HCT116 (cell line): ENCODE measurements around the gene AOPEP. TPM values are rescaled to one million over a fixed set of nuclear protein-coding genes. Genes with fewer than 3 reads are reported as not detected.
A peak's percentile ranks its signal among the peaks of the same experiment; 100 is the strongest.

ENCODE experiments used
- ATAC-seq: fragments of 200-7000 bp; cut with Tn5 transposase; 2 replicates; pipeline ENCODE4 v1.9.1; 2020; ENCODE audit warnings: mild to moderate bottlenecking, moderate library complexity
- BruUV-seq: library from RNA; stranded (reverse); fragments of 400-500 nt; replicated peaks from 2 replicates; lab custom pipeline; 2021; lab: Mats Ljungman, UMichigan
- CTCF ChIA-PET: fragments of 300-600 bp; sonication (Branson Sonifier 250); formaldehyde crosslinking; loops from one replicate; lab custom pipeline; 2021; ENCODE audit warnings: antibody characterized with exemption; lab: Charles Lee
- POLR2A ChIA-PET: fragments of 300-600, 350-600 bp; sonication (Branson Sonifier 250); formaldehyde crosslinking; loops from one replicate; lab custom pipeline; 2021; ENCODE audit warnings: antibody characterized with exemption; lab: Charles Lee
- RAD21 ChIA-PET, 2 experiments: fragments of 300-600 bp; sonication (Branson Sonifier 250); formaldehyde crosslinking; loops; one replicate each; lab custom pipeline; 2023; ENCODE audit warnings: low total read pairs in 2 of 2; ENCODE audit not compliant: uncharacterized antibody in 2 of 2, unreplicated experiment in 2 of 2, low non-redundant PET in 1 of 2; lab: Charles Lee
- DNase-seq: peaks from one replicate; pipeline ENCODE4 v3.0.0-alpha.2; 2010; ENCODE audit warnings: low read depth, low spot score
- H2AFZ ChIP-seq: fragments of 200-600 bp; shearing (Covaris generic), sonication (generic); 2 replicates; pipeline ENCODE4 v1.6.1; 2017; ENCODE audit warnings: low read depth, mixed run types, mixed read lengths, antibody characterized with exemption, low read length; ENCODE audit not compliant: poor library complexity, severe bottlenecking
- H3K27ac ChIP-seq: 2 replicates; pipeline ENCODE4 v1.5.1; 2012; ENCODE audit warnings: low read depth, low read length
- H3K27me3 ChIP-seq: fragments of 200-600 bp; sonication (generic); 2 replicates; pipeline ENCODE4 v1.6.1; 2016; ENCODE audit warnings: mixed run types, low read length, mixed read lengths; ENCODE audit not compliant: insufficient read depth
- H3K36me3 ChIP-seq, 2 experiments: fragments of 200-500 bp in 1 of 2; fragments of 200-600 bp in 1 of 2; sonication (Bioruptor generic) in 1 of 2; sonication (generic) in 1 of 2; 2 replicates each; pipeline versions ENCODE4 v1.5.1 to v1.6.1; 2014 to 2016; ENCODE audit warnings: low read length in 2 of 2, inconsistent platforms in 1 of 2, mixed read lengths in 1 of 2, mixed run types in 1 of 2; ENCODE audit not compliant: insufficient read depth in 2 of 2, control insufficient read depth in 1 of 2
- H3K4me1 ChIP-seq, 2 experiments: fragments of 200-600 bp in 1 of 2; sonication (generic) in 1 of 2; 2 replicates each; pipeline versions ENCODE4 v1.5.1 to v1.6.1; 2012 to 2017; ENCODE audit warnings: low read length in 2 of 2, inconsistent platforms in 1 of 2, mild to moderate bottlenecking in 1 of 2, mixed read lengths in 1 of 2, mixed run types in 1 of 2, moderate library complexity in 1 of 2; ENCODE audit not compliant: insufficient read depth in 2 of 2, control insufficient read depth in 1 of 2
- H3K4me2 ChIP-seq: fragments of 200-600 bp; sonication (generic); 2 replicates; pipeline ENCODE4 v1.6.1; 2017; ENCODE audit warnings: mixed run types, low read length, mixed read lengths
- H3K4me3 ChIP-seq, 2 experiments: fragments of 200-600 bp in 1 of 2; sonication (generic) in 1 of 2; replicated peaks in 1 of 2; 2 replicates each; pipeline ENCODE4 v1.5.1; 2011 to 2016; ENCODE audit warnings: low read length in 2 of 2, control low read depth in 1 of 2, low read depth in 1 of 2, mild to moderate bottlenecking in 1 of 2, mixed read lengths in 1 of 2, mixed run types in 1 of 2
- H3K79me2 ChIP-seq: fragments of 200-600 bp; sonication (generic); 2 replicates; pipeline ENCODE4 v1.6.1; 2017; ENCODE audit warnings: mild to moderate bottlenecking, mixed run types, low read length, moderate library complexity, mixed read lengths; ENCODE audit not compliant: insufficient read depth
- H3K9ac ChIP-seq: fragments of 200-600 bp; sonication (generic); 2 replicates; pipeline ENCODE4 v1.6.1; 2016; ENCODE audit warnings: low read length, mixed read lengths
- H3K9me2 ChIP-seq: fragments of 200-600 bp; sonication (generic), shearing (Covaris generic); 2 replicates; pipeline ENCODE4 v1.6.1; 2017; ENCODE audit warnings: mixed run types, mild to moderate bottlenecking, moderate library complexity; ENCODE audit not compliant: insufficient read depth
- H3K9me3 ChIP-seq, 2 experiments: fragments of 200-500 bp in 1 of 2; fragments of 200-600 bp in 1 of 2; sonication (Bioruptor generic) in 1 of 2; sonication (generic) in 1 of 2; 2 replicates each; pipeline ENCODE4 v1.6.1; 2014 to 2017; ENCODE audit warnings: low read length in 2 of 2, mixed read lengths in 2 of 2, inconsistent platforms in 1 of 2, low read depth in 1 of 2, mild to moderate bottlenecking in 1 of 2, mixed run types in 1 of 2, moderate library complexity in 1 of 2; ENCODE audit not compliant: control insufficient read depth in 1 of 2, insufficient read depth in 1 of 2
- H4K20me1 ChIP-seq: fragments of 200-600 bp; sonication (generic), shearing (Covaris generic); 2 replicates; pipeline ENCODE4 v1.6.1; 2017; ENCODE audit warnings: mixed run types, mild to moderate bottlenecking, moderate library complexity; ENCODE audit not compliant: insufficient read depth
- CBX3 ChIP-seq: IDR thresholded peaks from 2 replicates; pipeline ENCODE4 v1.6.1; 2012; ENCODE audit warnings: low read depth
- CTCF ChIP-seq, 3 experiments: fragments of 200-600 bp in 1 of 3; sonication (generic) in 1 of 3; IDR thresholded peaks in 2 of 3; conservative IDR thresholded peaks in 1 of 3; 2 replicates each; pipeline ENCODE4 v1.5.1; 2012 to 2017; ENCODE audit warnings: low read depth in 2 of 3, low read length in 2 of 3, antibody characterized with exemption in 1 of 3, borderline replicate concordance in 1 of 3, control low read depth in 1 of 3, mild to moderate bottlenecking in 1 of 3, mixed read lengths in 1 of 3, mixed run types in 1 of 3, moderate library complexity in 1 of 3; ENCODE audit not compliant: insufficient read depth in 1 of 3
- EZH2 ChIP-seq: fragments of 200-600 bp; sonication (generic); IDR thresholded peaks from 2 replicates; pipeline ENCODE4 v1.6.1; 2017; ENCODE audit warnings: antibody characterized with exemption, mixed run types
- EZH2phosphoT487 ChIP-seq: fragments of 200-600 bp; IDR thresholded peaks from 2 replicates; pipeline ENCODE4 v1.6.1; 2018; ENCODE audit warnings: antibody characterized with exemption, borderline replicate concordance
- JUND ChIP-seq: IDR thresholded peaks from 2 replicates; pipeline ENCODE4 v1.6.1; 2012
- SP1 ChIP-seq: IDR thresholded peaks from 2 replicates; pipeline ENCODE4 v1.6.1; 2012; ENCODE audit warnings: low read depth
- YY1 ChIP-seq: IDR thresholded peaks from 2 replicates; pipeline ENCODE4 v1.6.1; 2011; ENCODE audit warnings: low read length, low read depth, moderate library complexity, mild to moderate bottlenecking; ENCODE audit not compliant: insufficient replicate concordance; ENCODE audit errors: extremely low read depth
- intact Hi-C: fragments of 100-400 bp; cut with micrococcal nuclease; formaldehyde crosslinking; loops from 2 replicates; pipeline ENCODE4 v1.10.0; 2022
- total RNA-seq: library from RNA; stranded (reverse); gene quantifications from one replicate; pipeline ENCODE4 v1.2.1, GENCODE V29; 2021; ENCODE audit not compliant: unreplicated experiment

AOPEP gene
- total RNA-seq, 1 experiment from 2014 or later: 15.1 TPM

DNA sequence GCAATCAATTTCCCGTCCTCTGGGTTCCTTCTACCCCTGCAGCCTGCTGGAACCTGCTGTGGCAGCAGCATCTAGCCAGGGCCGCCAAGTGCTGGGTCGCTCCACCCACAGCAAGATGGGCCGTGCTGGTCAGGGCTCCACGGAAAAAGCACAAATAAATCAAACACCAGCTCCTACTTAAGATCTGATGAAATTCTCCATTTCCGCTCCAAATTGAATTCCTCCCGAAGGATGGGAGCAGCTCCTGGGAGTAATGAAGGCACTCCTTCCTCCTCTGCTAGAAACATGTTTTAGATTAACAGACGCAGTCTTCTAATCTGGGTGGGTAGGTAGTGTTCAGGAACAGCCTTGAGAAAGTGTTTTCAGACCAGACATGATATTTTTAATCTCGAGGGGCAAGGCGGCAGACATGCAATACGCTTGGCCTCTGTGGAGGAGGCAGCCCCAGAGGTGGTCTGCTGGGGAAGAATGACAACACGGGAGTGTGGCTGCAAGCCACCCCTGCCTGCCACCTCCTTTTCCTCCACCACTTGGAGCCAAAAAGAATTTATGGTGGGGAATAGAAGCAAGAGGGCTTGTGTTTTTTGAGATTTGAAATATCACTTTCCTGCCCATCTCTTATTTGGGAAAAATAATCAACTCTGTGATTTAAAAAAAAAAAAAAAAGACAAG lies 194.1 kb downstream of the AOPEP start (continued):
- no peak for TF ChIP-seq CTCF (IDR thresholded peaks at IDR 0.05 in 2 of 3, conservative IDR thresholded peaks at IDR 0.05 in 1 of 3; ENCODE audit: borderline replicate concordance in 1 of 3, insufficient read depth in 1 of 3, low read depth in 2 of 3, low read length in 2 of 3)
- no peak for TF ChIP-seq EZH2phosphoT487
- no peak for TF ChIP-seq EZH2
- TF ChIP-seq, all 23 proteins: peak for 0

GRCh38 chr9:94921092-94921471 lies 194.6 kb downstream of the AOPEP start:
- intact Hi-C loops: no loop called here
- no peak for DNase-seq

More at GRCh38 chr9:94921092-94921471, 194.6 kb downstream of the AOPEP start:
- ATAC-seq: peak; percentile 37
- CTCF ChIA-PET: no interaction called here
- H3K9me2 ChIP-seq: no peaks in the 10 kb centered on the region
- H3K4me3 ChIP-seq: no peak overlapping the region
- peak overlapping the region; percentile 80 for H3K4me2 ChIP-seq
- 0 out of 2 replicates have a peak, but pooled peaks have one; percentile 28 for TF ChIP-seq JUND
- no peak for TF ChIP-seq YY1
- no peak for TF ChIP-seq SP1
- no peak for TF ChIP-seq CBX3
- H4K20me1 ChIP-seq: no peaks in the 10 kb centered on the region
- H2AFZ ChIP-seq: no peak overlapping the region
- H3K27ac ChIP-seq: peak overlapping the region; percentile 38; the same call in 1 of the 2 replicates
- no peaks in the 10 kb centered on the region for H3K79me2 ChIP-seq
- POLR2A ChIA-PET: no interaction called here
- H3K9me3 ChIP-seq: no peaks in the 10 kb centered on the region
- H3K27me3 ChIP-seq: no peaks in the 10 kb centered on the region
- RAD21 ChIA-PET: no interaction called here
- peaks cover 67 to 71% of the 10 kb centered on the region in 2 experiments for H3K4me1 ChIP-seq
- H3K36me3 ChIP-seq: no peaks in the 10 kb centered on the region
- BruUV-seq: no TSS peak
- H3K9ac ChIP-seq: peak overlapping the region; percentile 36
